ENCODE data around the gene CDCA3. TPM values are rescaled to one million over a fixed set of nuclear protein-coding genes. Genes with fewer than 3 reads are reported as not detected.

The CDCA3 gene
- total and polyA plus RNA-seq, 2 of the 4 experiments (the other 2 are of a cell fraction) = 23.5 to 61.0 TPM

DNA sequence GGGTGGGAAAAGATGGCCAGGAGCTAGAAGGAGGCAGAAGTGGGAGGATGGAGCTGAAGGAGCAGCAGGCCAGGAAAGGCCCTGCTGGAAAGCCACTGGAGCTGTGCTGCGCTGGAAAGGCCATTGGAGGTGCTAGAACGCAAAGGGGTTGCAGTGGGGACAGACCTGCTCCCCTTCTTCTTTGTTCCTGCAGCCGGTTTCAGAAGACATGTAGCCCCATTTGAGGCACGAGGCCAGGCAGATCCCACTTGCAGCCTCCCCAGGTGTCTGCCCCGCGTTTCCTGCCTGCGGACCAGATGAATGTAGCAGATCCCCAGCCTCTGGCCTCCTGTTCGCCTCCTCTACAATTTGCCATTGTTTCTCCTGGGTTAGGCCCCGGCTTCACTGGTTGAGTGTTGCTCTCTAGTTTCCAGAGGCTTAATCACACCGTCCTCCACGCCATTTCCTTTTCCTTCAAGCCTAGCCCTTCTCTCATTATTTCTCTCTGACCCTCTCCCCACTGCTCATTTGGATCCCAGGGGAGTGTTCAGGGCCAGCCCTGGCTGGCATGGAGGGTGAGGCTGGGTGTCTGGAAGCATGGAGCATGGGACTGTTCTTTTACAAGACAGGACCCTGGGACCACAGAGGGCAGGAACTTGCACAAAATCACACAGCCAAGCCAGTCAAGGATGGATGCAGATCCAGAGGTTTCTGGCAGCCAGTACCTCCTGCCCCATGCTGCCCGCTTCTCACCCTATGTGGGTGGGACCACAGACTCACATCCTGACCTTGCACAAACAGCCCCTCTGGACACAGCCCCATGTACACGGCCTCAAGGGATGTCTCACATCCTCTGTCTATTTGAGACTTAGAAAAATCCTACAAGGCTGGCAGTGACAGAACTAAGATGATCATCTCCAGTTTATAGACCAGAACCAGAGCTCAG, 31.7 kb downstream of the CDCA3 start:
- no peak overlapping the region for H3K4me2 ChIP-seq (ENCODE audit: low read depth, low read length)
- no peak overlapping the region for H2BK15ac ChIP-seq (ENCODE audit: low read depth, low read length)
- peaks cover 10% of the 10 kb centered on the region; the same call in 1 of the 2 replicates for H3K4me1 ChIP-seq (ENCODE audit: control insufficient read depth, insufficient read depth, low read length)
- ChIA-PET POLR2A (ENCODE audit: unreplicated experiment) (interaction anchor here (0.6 kb wide), 1 partner anchor 67 kb away, joined by 3 read pairs; no protein-coding TSS in a partner anchor), CTCF (no interaction called here)
- no peak overlapping the region for H3K18ac ChIP-seq (ENCODE audit: low read depth, low read length)
- H3K36me3 ChIP-seq (ENCODE audit: control insufficient read depth, insufficient read depth, low read length) = peaks cover 3% of the 10 kb centered on the region
- dilution Hi-C loops (cut with HindIII; ENCODE audit: low sequenced_read_pairs, unreplicated experiment) = no loop called here
- in situ Hi-C loops (cut with MboI; ENCODE audit: low sequenced_read_pairs) = loop anchor here (10.0 kb wide), 1 partner anchor 205 kb away; no protein-coding TSS in a partner anchor
- no peak overlapping the region for H2AK5ac ChIP-seq (ENCODE audit: low read depth, low read length)
- no peak overlapping the region for H3K27ac ChIP-seq (ENCODE audit: insufficient read depth, low read length)
- WGBS, 2 experiments (ENCODE audit: extremely low coverage in 2 of 2, insufficient read length in 1 of 2) = 93% methylated on average over 3 of the region's 13 CpGs; no CpG with 5 or more reads in 1 of the 2 experiments
- peaks cover 4% of the 10 kb centered on the region; the same call in 1 of the 2 replicates for H3K9me1 ChIP-seq (ENCODE audit: insufficient read depth, low read length)
- peaks cover 2% of the 10 kb centered on the region; the same call in 1 of the 2 replicates for H3K27me3 ChIP-seq (ENCODE audit: control insufficient read depth, insufficient read depth, low read length)
- no peaks in the 10 kb centered on the region for H4K20me1 ChIP-seq (ENCODE audit: insufficient read depth, low read length)
- TF ChIP-seq, protein P1, sequence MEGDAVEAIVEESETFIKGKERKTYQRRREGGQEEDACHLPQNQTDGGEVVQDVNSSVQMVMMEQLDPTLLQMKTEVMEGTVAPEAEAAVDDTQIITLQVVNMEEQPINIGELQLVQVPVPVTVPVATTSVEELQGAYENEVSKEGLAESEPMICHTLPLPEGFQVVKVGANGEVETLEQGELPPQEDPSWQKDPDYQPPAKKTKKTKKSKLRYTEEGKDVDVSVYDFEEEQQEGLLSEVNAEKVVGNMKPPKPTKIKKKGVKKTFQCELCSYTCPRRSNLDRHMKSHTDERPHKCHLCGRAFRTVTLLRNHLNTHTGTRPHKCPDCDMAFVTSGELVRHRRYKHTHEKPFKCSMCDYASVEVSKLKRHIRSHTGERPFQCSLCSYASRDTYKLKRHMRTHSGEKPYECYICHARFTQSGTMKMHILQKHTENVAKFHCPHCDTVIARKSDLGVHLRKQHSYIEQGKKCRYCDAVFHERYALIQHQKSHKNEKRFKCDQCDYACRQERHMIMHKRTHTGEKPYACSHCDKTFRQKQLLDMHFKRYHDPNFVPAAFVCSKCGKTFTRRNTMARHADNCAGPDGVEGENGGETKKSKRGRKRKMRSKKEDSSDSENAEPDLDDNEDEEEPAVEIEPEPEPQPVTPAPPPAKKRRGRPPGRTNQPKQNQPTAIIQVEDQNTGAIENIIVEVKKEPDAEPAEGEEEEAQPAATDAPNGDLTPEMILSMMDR (conservative IDR thresholded peaks at IDR 0.05; ENCODE audit: low read depth, low read length) = no peak
- TF ChIP-seq MAFK (IDR thresholded peaks at IDR 0.05; ENCODE audit: low read depth, low read length) = no peak
- TF ChIP-seq NFE2L2 (IDR thresholded peaks at IDR 0.05; ENCODE audit: low read depth, low read length) = no peak
- no peak for TF ChIP-seq MAZ (IDR thresholded peaks at IDR 0.05; ENCODE audit: borderline replicate concordance, low read depth, low read length)
- no peak overlapping the region for H3K56ac ChIP-seq (ENCODE audit: extremely low read depth, insufficient read depth, low read length)
- intact Hi-C loops (cut with micrococcal nuclease) = no loop called here
- H2BK120ac ChIP-seq (ENCODE audit: low read depth, low read length) = no peak overlapping the region
- H2BK5ac ChIP-seq (ENCODE audit: low read depth, low read length, poor library complexity, severe bottlenecking) = no peak overlapping the region
- no peak overlapping the region for H4K5ac ChIP-seq (ENCODE audit: low read depth, low read length)
- H3K9ac ChIP-seq (ENCODE audit: low read depth, low read length) = no peak overlapping the region
- no peak overlapping the region for H3K23ac ChIP-seq (ENCODE audit: low read depth, low read length)
- H4K91ac ChIP-seq (ENCODE audit: insufficient read depth, low read depth, low read length) = no peak overlapping the region
- no peaks in the 10 kb centered on the region for H3K9me3 ChIP-seq (ENCODE audit: control insufficient read depth, insufficient read depth, low read length)
- no peak overlapping the region for H2AK9ac ChIP-seq (replicated peaks; ENCODE audit: low read depth, low read length, poor library complexity)
- H4K8ac ChIP-seq (ENCODE audit: low read depth in 2 of 2, low read length in 2 of 2) = no peak overlapping the region
- H3K4me3 ChIP-seq (ENCODE audit: insufficient read depth, low read depth, low read length) = no peak overlapping the region
- no peak overlapping the region for H2BK20ac ChIP-seq (ENCODE audit: low read depth, low read length)
- H3K14ac ChIP-seq (replicated peaks; ENCODE audit: low read depth, low read length) = no peak overlapping the region
- H3K4ac ChIP-seq (ENCODE audit: low read depth, low read length) = no peak overlapping the region
- peaks cover 0 to 3% of the 10 kb centered on the region in 2 experiments; a peak in 1 of 4 replicates for H3K79me1 ChIP-seq (ENCODE audit: low read depth in 1 of 2, low read length in 2 of 2)
- BruUV-seq (replicated peaks) = TSS peak; percentile 84
- ATAC-seq (ENCODE audit: low read depth) (no peak), DNase-seq (no peak)
- H2AFZ ChIP-seq (replicated peaks; ENCODE audit: low read length, poor library complexity) = no peak overlapping the region
